GM18909 (cell line): ENCODE results near the gene SORBS1.

Experiments used
- ATAC-seq: cut with Tn5 transposase; IDR thresholded peaks from one replicate; pipeline ENCODE4 v1.9.1; 2021; ENCODE audit warnings: mild to moderate bottlenecking; ENCODE audit not compliant: unreplicated experiment, poor library complexity

Gene SORBS1

GRCh38 chr10:95264227-95265051 lies 296.7 kb downstream of the SORBS1 start:
- ATAC-seq = no peak

- ATAC-seq = no peak
Observed at GRCh38 chr10:95263864-95264226, 297.3 kb downstream of the SORBS1 start.

DNA sequence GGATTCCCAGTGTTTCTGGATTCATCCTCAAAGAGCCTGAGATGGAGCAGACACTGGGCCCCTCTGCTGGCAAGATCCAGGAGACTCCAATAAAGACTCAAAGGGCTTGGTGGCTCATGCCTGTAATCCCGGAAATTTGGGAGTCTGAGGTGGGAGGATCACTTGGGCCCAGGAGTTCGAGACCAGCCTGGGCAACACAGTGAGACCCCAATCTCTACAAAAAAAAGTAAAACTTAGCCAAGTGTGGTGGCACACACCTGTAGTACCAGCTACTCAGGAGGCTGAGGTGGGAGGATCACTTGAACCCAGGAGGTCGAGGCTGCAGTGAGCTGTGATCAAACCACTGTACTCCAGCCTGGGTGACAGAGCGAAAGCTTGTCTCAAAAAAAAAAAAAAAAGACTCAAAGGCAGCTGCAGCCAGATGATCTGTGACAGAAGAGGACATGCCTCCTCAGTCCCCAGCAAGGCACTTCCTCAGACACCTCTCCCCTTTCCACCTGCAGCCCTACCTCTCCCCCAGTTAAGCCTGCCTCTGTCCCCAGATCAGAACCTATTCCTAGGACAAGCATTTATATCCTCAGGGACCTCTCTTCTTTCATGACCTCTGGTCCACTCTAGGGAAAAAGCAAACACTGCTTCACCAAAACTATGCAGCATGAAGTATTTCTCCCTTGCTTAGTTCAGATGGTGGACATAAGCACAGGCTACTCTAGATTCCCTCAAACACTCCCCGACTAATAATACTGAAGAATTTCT lies 298.2 kb downstream of the SORBS1 start:
- ATAC-seq = no peak

DNA sequence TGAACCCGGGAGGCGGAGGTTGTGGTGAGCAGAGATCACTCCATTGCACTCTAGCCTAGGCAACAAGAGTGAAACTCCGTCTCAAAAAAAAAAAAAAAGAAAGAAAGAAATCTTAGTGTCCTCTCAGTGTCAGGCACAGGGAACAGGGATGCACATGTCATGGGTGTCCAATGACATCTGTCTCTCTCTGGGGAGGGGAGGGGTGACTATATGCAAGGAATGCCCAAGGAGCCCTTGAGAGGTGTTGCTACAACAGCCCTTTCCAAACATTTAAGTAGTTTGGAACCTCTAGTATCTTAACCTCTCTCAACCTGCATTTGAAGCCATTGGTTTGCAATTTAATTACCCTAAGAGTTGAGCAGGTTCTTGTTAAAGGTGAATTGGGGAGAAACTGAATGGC lies 299.2 kb downstream of the SORBS1 start:
- ATAC-seq = no peak
